Ramos (cell line): ENCODE results near the gene MAP3K7CL.

Source experiments
- in situ Hi-C: fragments of 300-500 bp; cut with MboI; formaldehyde crosslinking; loops from one replicate; pipeline ENCODE4 v1.14.3; 2022; ENCODE audit warnings: low sequenced_read_pairs; ENCODE audit not compliant: unreplicated experiment

The MAP3K7CL gene, protein sequence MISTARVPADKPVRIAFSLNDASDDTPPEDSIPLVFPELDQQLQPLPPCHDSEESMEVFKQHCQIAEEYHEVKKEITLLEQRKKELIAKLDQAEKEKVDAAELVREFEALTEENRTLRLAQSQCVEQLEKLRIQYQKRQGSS

DNA sequence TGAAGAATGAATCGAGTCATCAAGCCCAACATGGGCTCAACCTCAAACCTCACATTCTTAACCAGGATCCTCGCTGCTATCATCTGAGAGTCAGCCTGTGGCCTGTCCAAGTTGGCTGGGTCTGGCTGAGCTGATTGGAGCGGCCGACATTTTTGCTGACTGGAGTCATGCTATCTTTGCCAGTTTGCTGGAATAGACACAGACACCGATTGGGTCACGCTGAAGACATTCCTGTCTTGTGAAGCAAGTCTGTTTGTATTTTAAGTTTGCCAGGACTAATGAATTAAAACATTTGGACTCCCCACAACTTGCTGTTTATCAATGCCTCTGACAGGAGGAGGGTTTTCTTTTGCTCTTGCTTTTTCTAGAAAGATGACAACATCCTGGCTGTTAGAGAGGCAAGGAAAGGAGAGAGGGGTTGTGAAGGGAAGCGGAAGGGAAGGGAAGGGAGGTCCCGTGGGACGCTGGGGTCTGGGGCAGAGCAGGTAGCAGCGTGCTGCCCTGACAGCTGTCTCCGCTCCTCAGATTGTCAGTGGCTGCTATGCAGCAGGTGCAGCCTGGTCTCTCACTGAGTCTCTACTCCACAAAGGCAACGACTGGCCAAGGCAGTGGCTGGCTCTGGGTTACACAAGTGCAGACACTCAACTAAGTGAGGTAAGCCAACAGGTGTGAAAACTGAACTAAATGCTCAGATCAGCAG, at the start of gene MAP3K7CL:
TSS of gene MAP3K7CL (plus strand) at position 375 of the 700 bp plus-strand sequence. CDS start 2,701 bp downstream, outside the sequence.
- in situ Hi-C loops, result no loop called here

DNA sequence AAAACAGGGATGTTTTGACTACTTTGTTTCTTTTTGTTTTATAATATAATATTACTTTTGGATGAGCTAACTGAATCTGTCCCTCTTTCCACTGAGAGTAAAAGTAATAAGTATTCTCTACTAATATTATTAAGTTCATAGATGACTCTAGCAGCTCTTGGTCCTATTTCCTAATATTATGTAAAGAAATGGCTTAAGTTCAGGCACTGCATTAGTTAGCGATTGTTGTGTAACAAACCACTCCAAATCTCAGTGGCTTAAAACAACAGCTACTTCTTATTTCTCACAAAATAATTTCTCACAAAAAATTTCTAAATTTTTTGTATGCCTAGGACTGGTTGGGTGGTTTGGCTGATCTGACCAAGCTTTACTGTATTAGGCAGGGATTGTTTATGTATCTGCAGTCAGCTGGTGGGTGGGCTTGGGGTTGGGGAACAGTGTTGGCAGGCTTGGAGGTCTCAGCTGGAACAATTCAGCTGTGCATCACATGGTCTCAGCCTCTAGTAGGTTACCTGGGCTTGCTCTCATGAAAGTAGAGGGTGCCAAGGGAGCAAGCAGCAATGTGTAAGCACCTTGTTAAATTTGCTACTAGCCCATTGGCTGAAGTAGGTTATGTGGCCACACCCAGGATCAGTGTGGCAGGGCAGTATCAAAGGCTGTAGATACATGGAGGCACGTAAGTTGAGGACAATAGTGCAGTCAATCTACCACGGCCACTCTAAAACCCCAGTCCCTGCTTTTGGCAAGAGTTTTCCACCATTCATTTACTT, 48.2 kb upstream of the MAP3K7CL start:
- in situ Hi-C loops, result loop anchor here (5.0 to 25.0 kb wide), 2 partner anchors 295 to 755 kb away; no protein-coding TSS in a partner anchor

DNA sequence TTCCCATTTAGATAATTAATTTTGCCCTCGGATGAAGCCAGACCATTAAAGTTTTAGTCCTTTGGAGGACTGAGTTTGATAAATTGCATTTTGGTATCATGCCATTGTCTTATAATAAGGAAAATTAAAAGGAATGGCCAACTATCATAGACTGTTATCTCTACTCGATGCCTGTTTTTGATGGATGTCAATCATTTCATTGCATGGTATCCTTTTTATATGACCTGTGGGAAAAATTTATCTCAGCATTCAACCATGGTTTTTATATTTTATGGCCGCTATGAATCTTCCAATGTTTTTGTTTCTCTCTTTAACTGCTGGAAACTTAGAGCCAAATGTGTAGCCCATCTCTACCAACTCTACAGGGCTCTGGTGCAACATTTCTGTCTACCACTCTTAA, 47.1 kb upstream of the MAP3K7CL start:
- in situ Hi-C loops, result loop anchor here (5.0 to 25.0 kb wide), 2 partner anchors 294 to 754 kb away; no protein-coding TSS in a partner anchor

DNA sequence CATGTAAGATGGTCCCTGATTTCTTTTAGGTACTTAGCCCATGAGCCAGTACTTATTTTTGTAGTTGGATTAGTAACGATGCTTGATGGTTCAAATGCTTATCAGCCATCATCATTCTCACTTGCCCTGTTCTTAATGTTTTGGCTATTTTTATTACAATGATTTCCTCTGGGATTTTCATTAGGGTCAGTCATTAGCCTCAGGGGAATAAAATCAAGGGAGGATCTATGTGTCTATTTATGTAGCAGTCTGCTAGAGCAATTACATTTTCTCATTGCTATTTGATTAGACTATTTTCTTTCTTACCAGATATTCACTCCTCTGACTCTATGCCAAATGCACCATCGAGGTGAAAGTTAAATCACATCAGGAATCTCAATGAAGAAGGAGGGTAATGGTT, 46.1 kb upstream of the MAP3K7CL start:
- in situ Hi-C loops, result loop anchor here (5.0 to 25.0 kb wide), 2 partner anchors 293 to 753 kb away; no protein-coding TSS in a partner anchor

DNA sequence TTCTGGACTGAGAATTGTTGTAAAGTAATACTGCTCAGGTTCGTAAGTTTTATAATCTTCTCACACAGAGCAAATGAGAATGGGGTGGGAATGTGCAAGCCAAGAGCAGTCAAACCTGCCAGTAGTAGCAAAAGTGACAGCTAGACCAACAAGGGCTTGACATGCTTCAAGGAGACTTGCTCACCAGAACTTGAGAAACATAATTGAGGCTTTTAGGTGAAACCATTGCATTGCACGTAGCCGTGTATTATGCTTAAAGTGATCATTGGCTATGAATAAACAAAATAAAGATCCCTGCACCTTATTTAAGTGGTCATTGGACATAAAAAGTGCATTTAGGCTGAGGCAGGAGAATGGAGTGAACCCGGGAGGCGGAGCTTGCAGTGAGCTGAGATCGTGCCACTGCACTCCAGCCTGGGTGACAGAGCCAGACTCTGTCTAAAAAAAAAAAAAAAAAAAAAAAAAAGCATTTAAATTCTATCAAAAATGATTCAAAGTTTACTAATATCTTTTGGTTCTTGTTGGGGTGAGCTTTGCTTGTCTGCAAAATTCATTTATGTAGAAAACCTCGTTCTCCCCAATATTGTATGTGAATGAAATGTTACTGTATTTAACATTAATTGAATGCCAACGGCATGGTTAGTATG, 45.2 kb upstream of the MAP3K7CL start:
- in situ Hi-C loops, result loop anchor here (25.0 kb wide), 1 partner anchor 752 kb away; no protein-coding TSS in a partner anchor

DNA sequence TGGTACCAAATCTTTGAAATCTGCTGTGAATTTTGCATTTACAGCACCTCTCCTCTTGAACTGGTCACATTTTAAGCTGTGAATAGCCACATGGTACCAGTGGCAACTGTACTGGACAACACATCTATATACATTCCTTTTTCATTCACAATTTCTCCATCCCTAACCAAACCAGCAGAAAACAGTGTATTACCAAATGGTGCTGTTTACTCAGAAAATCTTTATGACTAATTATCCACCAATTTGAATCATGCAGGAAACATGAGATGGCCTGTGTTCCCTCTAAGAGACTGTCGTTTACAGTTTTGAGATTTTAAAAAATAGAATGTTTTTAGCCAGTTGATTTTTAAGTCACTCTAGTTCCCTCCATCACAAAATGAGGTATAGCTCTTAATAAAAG, 39.4 kb upstream of the MAP3K7CL start:
- in situ Hi-C loops, result loop anchor here (25.0 kb wide), 1 partner anchor 746 kb away; no protein-coding TSS in a partner anchor

DNA sequence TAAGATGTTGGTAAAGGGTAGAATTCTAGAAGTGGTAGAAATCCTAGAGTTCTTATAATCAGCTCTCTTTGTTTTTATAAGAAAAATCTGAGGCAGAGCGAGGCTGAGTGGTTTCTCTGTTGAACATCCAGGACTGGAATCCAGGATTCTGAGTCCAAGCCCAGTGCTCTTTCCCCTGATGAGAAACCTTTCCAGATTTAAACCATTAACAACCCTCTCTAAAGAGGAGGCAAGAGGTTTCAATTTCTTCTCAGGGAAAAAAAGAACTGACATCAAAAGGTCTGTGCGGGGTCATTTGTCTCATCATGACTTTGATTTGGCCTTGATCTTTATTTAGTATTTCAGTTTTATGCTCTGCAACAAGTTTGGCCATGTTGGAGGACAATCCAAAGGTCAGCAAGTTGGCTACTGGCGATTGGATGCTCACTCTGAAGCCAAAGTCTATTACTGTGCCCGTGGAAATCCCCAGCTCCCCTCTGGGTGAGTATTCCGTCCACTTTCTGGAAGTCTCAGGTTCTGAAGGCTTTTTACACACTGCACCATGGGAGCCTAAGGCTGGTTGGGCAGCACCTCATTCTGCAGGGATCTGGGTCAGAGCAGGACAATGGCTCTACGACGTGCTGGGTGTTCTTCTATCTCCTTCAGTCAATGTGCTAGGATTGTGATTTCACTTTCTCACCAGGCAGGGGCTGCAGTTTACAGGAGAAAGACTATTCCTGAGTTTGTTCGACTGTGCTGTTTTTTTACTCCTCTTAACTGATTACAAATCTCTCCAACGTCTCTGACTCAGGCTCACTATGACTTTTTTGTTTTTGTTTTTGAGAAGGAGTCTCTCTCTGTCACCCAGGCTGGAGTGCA, 38.1 kb upstream of the MAP3K7CL start:
- in situ Hi-C loops, result loop anchor here (25.0 kb wide), 1 partner anchor 745 kb away; no protein-coding TSS in a partner anchor

DNA sequence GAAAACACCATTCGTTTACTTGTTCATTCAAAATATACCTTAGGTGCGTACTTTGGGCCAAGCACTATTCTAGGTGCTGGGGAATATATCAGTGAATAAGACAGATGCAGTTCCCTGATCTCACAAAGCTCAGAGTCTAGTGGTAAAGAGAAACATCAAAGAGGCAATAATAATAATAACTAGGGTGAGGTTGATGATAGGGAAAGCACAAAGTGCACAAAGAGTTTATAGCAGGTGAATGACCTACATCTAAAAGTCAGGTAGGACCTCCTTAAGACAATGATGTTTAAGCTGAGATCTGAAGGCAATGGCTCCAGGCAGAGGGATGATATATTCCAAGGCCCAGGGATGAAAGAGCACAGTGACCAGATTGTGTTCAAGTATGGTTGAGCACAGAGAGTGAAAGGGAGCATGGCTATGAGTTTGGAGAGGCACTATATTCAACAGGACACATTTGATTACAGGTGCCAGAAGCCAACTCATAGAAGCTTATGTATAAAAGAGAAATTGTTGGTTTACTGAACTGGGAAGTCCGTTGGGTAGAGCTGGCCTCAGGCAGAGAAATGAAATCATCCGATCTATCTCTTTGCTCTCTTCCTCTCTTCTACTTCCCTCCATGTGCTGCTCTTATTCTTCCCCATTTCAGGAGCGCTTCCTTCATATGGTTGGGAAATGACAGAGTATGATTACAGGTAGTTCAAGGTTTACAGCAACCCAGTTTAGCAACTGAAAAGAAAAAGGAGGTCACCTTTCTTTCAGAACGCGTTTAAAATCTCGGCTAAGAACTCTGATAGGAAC, 34.0 kb upstream of the MAP3K7CL start:
- in situ Hi-C loops, result loop anchor here (25.0 kb wide), 1 partner anchor 741 kb away; no protein-coding TSS in a partner anchor

DNA sequence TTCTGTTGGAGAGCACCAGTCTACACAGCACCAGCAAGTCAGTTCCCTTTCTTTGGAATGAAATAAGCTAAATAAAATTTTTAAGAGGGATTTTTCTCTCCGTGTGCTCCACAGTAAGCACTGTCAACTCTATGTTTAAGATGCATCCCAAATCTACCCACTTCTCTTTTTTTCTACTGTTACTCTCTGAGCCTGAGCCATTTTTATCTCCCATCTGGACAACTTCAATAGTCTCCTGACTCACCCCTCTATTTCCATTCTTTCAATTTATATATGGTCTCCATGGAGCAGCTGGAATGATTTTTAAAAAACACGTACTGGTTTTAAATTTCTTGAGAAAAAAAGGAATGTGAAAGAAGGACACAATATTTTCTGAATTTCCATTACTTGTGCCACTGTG, 32.3 kb upstream of the MAP3K7CL start:
- in situ Hi-C loops, result loop anchor here (25.0 kb wide), 1 partner anchor 739 kb away; no protein-coding TSS in a partner anchor

DNA sequence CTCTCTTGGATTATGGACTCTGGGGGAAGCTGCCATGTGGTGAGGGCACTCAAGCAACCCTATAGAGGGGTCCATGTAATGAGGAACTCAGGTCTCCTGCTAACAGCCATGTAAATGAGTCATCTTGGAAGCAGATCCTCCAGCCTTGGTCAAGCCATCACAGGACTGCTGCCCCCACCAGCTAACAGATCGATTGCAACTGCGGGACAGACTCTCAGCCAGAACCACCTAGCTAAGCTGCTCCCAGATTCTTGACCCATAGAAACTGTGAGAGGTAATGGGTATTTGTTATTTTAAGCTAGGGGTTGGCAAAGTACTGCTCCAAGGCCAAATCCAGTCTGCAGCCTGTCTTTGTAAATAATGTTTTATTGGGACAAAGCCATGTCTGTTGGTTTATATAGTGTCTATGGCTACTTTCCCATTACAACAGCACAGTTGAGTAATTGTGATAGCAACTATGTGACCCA, 27.6 kb upstream of the MAP3K7CL start:
- in situ Hi-C loops, result no loop called here

DNA sequence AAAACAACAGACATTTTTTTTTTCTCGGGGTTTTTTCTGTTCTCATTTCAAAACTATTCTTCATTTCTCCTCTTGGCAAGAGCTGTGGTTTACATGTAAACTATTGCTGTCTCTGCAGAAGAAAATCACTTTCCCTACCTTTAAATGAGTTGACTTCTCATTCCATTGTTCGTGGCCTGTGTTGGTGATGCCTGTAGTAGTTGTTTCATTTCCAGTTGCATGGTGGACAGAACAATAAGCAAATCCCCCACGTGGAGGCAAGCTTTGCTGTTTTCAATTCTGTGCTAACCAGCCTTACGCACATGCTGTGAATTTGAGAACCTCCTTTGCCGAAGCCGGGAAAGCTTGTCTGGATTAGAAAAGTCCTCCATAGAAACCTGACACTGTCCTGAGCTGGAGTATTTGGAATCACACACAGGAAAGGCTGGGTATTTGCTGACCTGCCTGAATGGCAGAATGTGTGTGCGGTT, 26.2 kb upstream of the MAP3K7CL start:
- in situ Hi-C loops, result no loop called here

DNA sequence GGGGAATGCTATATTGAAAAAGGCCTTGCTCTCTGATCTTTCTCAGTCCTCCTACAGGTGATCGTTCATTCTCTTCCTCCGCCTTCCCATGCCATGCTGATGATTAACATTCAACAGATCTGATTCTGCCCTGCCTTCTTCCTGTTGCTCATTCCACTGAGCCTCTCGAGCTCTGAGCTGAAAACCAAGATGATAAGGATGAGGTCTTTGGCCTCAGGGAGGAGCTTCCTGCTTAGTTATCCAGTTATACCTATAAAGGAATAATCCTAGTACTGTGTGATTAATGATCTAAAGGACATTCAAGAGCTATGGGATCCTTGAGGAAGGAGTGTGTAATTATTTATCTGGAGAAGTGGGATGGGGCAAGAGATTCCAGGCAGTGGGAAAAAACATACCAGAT, 25.2 kb upstream of the MAP3K7CL start:
- in situ Hi-C loops, result no loop called here

DNA sequence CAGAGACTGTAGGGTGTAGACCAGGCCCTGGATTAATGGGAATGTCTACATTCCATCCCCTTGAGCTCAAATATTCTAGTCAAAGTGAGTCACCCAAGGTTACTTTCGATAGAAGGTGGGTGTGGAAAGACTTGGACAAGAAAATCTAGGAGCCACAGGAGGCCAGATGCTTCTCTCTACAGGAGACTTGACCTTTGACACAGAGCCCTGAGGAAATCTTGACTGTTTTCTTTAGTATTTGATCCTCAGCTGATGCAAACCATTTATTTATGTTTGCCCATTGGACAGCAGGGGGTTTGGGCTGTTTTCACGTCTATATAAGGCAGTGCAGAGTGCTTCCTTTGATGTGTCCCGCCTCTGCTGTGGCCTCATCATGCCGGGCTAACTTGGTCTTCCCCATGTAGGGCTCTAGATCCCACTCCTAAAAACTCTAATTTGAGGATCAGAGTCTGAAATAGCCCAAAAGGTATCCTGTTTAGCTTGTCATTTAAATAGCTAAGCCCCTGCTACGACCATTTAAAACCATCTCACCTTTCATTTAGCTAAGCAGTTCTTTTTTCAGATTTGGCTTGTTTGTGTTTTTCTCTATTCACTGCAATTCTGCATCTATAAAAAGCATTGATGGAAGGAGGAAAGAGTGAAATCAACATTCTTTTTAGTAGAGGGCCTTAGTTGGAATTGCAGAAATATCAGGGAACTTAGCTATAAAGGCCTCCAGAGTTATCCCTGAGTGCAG, 15.5 kb upstream of the MAP3K7CL start:
- in situ Hi-C loops, result no loop called here

DNA sequence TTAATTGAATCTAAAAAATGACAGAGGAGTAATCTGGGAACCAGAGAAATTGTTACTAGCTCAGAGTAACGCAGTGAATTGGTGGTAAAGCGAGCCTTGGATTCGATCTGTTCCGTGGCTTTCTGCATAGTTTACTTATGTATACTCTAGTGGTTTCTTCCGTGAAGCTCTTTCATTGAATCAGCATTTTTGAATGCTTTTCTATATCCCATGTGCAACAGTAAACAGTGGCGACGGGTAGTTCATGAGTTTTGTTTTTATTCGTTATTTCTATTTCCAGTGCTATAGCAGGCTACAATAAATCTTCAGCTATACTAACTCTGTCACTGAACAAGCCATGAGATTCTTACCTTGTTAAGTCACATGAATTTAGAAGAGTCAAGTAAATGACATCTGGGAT, 14.5 kb upstream of the MAP3K7CL start:
- in situ Hi-C loops, result no loop called here

DNA sequence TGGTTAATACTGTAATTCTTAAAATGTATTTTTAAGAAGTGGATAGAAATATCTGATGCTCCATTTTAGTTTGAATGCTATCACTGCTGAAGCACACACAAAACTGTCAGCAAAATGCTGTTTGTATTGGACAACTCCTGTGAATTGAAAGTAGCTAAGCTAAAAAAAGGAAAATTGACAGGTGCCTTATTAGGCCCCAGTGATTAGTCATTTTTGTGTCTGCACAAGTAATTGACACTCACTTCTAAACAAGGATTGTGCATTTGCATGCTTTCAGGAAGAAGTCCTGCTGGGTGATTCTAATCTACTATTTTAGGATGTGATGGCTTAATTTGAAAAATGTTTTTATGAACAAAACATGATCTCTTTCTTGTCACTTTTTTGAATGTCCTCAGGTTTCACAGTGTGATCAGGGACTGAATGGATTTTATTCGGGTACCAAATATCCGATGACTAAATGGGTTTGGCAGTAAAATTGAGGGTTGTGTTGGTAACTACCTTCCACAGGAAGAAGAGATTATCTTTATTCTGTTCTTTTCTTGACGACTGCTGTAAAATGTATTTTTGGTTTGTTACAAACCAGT, 13.0 kb upstream of the MAP3K7CL start:
- in situ Hi-C loops, result no loop called here

DNA sequence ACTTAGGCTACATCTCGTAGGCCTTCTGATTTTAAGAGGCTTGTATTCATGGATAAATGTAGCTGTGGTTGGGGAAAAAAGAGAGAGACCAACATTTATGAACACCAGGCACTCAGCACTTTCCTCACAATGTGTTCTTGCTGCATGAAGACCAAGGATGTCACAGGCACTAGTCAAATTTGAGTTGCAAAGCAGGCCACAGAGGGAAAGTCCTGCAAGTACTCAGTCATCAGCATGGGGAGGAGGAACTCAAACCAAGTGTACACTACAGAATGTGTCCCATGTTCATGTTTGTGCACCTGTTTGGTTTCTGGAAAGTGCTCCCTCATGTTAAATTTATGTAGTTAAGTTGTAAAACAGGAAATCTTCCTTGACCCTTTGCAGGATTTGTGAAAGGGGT, 8.7 kb upstream of the MAP3K7CL start:
- in situ Hi-C loops, result no loop called here

DNA sequence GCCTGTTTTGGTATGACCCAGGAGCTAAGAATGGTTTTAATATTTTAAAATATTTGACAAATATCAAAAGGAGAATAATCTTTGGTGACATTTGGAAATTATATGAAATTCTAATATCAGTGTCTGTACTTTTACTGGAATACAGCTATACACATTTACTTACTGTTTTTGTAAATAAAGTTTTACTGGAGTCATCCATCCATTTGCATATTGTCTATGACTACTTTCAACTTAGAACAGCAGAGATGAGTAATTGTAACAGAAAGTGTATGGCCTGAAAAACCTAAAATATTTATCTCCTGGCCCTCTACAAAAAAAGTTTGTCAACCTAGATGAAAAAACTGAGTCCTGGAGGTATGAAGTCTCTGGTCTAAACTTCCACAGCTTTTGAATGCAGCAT, 5.8 kb upstream of the MAP3K7CL start:
- in situ Hi-C loops, result no loop called here
